ENCODE results near the gene KIF4A.

KIF4A gene

GRCh38 chrX:70247252-70247651, 42.7 kb upstream of the KIF4A start:
- no peaks in the 10 kb centered on the region for H3K27me3 ChIP-seq (replicated peaks)
- in situ Hi-C loops (cut with HindIII; ENCODE audit: low pct_ligation_motif_present, low sequenced_read_pairs), result no loop called here
- no peak for TF ChIP-seq CTCF (IDR thresholded peaks at IDR 0.05; ENCODE audit: low read depth, low read length, missing control alignments)
- no peak overlapping the region for H3K27ac ChIP-seq
- H3K36me3 ChIP-seq (replicated peaks), result no peaks in the 10 kb centered on the region
- DNase-seq, result no peak
- no peak overlapping the region for H3K4me3 ChIP-seq (ENCODE audit: low read depth, low read length)

- no peak for DNase-seq
- in situ Hi-C loops (cut with HindIII; ENCODE audit: low pct_ligation_motif_present, low sequenced_read_pairs), result no loop called here
Measured at GRCh38 chrX:70252491-70252890, 37.4 kb upstream of the KIF4A start.

GRCh38 chrX:70253377-70254062, 36.4 kb upstream of the KIF4A start:
- in situ Hi-C loops (cut with HindIII; ENCODE audit: low pct_ligation_motif_present, low sequenced_read_pairs), result no loop called here
- TF ChIP-seq CTCF (IDR thresholded peaks at IDR 0.05; ENCODE audit: low read depth, low read length, missing control alignments), result no peak
- Histone ChIP-seq H3K27ac (no peak overlapping the region), H3K27me3 (replicated peaks) (no peaks in the 10 kb centered on the region), H3K36me3 (replicated peaks) (no peaks in the 10 kb centered on the region), H3K4me3 (ENCODE audit: low read depth, low read length) (no peak overlapping the region)
- no peak for DNase-seq

More at GRCh38 chrX:70252491-70252890, 37.4 kb upstream of the KIF4A start:
- H3K36me3 ChIP-seq (replicated peaks), result no peaks in the 10 kb centered on the region
- H3K27me3 ChIP-seq (replicated peaks), result no peaks in the 10 kb centered on the region
- no peak for TF ChIP-seq CTCF (IDR thresholded peaks at IDR 0.05; ENCODE audit: low read depth, low read length, missing control alignments)
- H3K27ac ChIP-seq, result no peak overlapping the region
- no peak overlapping the region for H3K4me3 ChIP-seq (ENCODE audit: low read depth, low read length)

- TF ChIP-seq CTCF (IDR thresholded peaks at IDR 0.05; ENCODE audit: low read depth, low read length, missing control alignments), result no peak
- no peak for DNase-seq
- Histone ChIP-seq H3K36me3 (replicated peaks) (no peaks in the 10 kb centered on the region), H3K4me3 (ENCODE audit: low read depth, low read length) (no peak overlapping the region), H3K27me3 (replicated peaks) (no peaks in the 10 kb centered on the region), H3K27ac (no peak overlapping the region)
- in situ Hi-C loops (cut with HindIII; ENCODE audit: low pct_ligation_motif_present, low sequenced_read_pairs), result no loop called here
Measured at GRCh38 chrX:70254063-70254400, 35.9 kb upstream of the KIF4A start.

GRCh38 chrX:70254909-70255308, 35.0 kb upstream of the KIF4A start:
- no peaks in the 10 kb centered on the region for H3K27me3 ChIP-seq (replicated peaks)
- H3K4me3 ChIP-seq (ENCODE audit: low read depth, low read length), result no peak overlapping the region
- no peak for DNase-seq
- H3K36me3 ChIP-seq (replicated peaks), result no peaks in the 10 kb centered on the region
- no peak overlapping the region for H3K27ac ChIP-seq
- no peak for TF ChIP-seq CTCF (IDR thresholded peaks at IDR 0.05; ENCODE audit: low read depth, low read length, missing control alignments)
- in situ Hi-C loops (cut with HindIII; ENCODE audit: low pct_ligation_motif_present, low sequenced_read_pairs), result no loop called here

GRCh38 chrX:70255452-70255851, 34.5 kb upstream of the KIF4A start:
- no peaks in the 10 kb centered on the region for H3K36me3 ChIP-seq (replicated peaks)
- H3K27ac ChIP-seq, result no peak overlapping the region
- H3K4me3 ChIP-seq (ENCODE audit: low read depth, low read length), result no peak overlapping the region
- DNase-seq, result no peak
- TF ChIP-seq CTCF (IDR thresholded peaks at IDR 0.05; ENCODE audit: low read depth, low read length, missing control alignments), result no peak
- no peaks in the 10 kb centered on the region for H3K27me3 ChIP-seq (replicated peaks)
- in situ Hi-C loops (cut with HindIII; ENCODE audit: low pct_ligation_motif_present, low sequenced_read_pairs), result no loop called here
